Right forelimb (tissue), 1 donor: ENCODE measurements around the gene CCDC102A.
"Not testable (repeated sequence)": the region's sequence is repeated elsewhere in the genome, so short reads cannot be mapped to it uniquely, and the experiment has no call there.

ENCODE experiments used
- DNase-seq: peaks from one replicate; pipeline ENCODE4 v3.0.0-alpha.2; 2018

The CCDC102A gene

DNA sequence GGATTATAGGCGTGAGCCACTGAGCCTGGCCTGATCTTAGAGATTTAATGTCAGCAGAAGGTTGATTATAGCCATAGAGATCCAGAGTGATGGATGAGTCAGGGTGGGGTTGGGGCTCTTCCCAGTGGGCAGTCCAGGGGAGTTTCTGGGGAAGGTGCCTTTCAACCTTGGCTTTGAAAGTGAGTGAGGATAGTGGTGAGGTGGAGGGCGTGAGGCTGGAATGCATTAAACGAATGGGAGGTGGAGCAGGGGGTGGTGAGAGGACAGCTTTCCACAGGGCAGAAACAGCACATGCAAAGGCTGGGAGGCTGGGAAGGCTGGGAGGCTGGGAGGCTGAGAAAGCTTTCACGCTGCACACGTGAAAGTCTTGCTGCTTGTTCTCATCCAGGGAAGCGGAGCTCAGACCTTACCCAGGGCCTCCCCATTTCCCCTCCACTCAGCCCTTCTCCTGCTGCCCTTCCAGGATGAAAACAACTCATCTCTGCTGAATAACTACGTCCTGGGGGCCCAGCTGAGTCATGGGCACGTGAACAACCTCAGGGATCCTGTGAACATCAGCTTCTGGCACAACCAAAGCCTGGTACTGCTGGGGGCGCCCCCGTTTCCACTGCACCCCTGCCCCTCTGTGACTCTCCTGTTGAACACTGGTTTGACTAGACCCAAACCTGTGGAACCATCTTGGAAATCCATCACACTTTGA lies 28.4 kb upstream of the CCDC102A start:
- no peak for DNase-seq

DNA sequence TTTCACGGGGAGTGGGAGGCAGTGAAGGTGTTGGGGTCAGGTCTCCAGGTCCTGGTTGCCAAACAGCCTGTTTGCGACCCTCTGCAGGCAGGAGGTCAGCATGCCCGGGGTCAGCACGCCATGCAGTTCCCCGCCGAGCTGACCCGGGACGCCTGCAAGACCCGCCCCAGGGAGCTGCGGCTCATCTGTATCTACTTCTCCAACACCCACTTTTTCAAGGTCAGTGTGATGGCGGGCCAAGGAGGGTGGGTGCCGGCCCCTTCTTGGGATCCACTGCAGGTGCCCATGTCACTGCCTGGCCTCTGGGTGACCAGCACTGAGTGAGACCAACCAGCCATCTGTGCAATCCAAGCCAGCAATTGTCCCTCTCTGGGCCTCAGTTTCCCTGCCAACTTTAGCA lies 27.4 kb upstream of the CCDC102A start:
- no peak for DNase-seq

- DNase-seq, result no peak
Measured at GRCh38 chr16:57563487-57563750, 27.0 kb upstream of the CCDC102A start.

DNA sequence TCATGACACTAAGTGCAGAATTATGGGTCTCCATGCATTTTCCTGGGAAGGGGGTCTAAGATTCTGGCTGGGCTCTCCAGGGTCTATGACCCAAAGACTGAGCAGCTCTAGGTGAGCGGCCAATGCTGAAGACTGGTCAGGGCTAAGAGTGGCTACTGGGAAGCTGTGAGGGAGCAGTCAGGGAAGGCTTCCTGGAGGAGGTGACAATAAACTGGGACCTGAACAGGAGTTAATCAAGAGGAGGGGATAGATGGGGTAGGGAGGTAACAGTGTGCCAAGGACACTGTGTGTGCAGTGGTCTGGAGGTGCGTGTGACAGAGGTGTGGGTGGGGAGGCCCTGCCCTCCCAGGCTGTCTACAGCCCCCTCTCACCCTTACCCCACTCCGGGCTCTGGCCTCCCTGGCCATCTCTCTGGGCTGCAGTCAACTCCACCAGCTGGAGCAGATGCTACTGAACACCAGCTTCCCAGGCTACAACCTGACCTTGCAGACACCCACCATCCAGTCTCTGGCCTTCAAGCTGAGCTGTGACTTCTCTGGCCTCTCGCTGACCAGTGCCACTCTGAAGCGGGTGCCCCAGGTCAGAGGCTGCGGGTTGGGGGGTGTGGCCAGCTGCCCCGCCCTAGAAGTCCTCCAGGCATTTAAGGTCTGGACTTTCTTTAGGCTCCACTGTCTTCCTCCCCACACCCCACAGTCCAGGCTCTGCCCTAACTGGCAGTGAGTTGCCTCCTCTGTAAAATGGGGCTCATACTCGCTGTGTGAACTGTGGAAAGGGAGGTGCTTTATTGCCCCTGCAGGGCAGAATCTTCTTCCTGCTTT lies 26.5 kb upstream of the CCDC102A start:
- no peak for DNase-seq

DNA sequence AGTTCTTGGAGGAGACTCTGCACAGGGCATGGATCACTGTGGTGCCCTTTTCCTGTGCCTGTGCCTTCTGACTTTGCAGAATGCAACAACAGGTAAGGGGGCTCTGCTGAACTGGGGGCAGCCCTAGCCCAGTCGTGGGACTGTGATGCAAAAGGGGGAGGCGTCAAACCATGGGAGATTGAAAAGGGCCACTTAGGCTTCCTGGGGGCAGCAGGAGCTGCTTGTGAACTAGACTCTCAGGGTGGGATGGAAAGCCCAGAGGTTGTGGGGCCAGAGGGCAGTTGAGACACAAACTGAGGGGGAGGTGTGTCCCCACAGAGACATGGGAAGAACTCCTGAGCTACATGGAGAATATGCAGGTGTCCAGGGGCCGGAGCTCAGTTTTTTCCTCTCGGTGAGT lies 25.7 kb upstream of the CCDC102A start:
- DNase-seq, result no peak

DNA sequence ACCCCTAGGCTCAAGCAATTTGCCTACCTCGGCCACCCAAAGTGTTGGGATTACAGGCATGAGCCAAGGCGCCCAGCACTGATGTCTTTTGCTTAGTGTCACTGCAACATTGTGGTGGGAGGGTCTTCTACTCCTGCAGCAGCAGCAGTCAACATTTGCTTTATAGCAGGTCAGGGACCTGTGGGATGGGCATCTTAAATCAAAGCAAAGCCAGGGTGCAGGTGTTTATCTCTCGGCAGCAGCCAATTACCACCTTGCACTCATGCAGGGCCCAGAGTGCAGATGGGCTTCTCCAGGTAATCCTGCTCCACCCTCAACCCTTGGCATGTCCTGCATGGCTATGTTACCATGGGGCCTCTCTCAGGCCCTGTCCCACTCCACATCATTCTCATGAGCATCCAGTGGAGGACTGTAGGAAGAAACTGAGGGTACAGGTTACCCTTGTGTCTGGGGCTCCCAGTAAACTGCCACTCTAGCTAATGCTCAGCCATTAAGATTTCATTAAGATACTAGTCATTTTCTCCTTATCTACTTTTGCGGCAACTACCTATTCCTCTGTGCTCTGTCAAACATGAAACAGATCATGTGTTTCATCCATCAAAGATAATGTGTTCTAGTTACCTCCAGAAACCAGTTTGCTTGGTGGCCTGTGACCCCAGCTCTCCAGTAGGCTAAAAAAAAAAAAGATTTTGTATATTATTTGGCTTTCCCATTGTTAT lies 22.9 kb upstream of the CCDC102A start:
- DNase-seq, result no peak

- no peak for DNase-seq
Measured at GRCh38 chr16:57556941-57557541, 20.7 kb upstream of the CCDC102A start.

- DNase-seq, result no peak
Measured at GRCh38 chr16:57555831-57556230, 19.5 kb upstream of the CCDC102A start.

GRCh38 chr16:57551057-57551456 lies 14.7 kb upstream of the CCDC102A start:
- no peak for DNase-seq

GRCh38 chr16:57549730-57550129 lies 13.4 kb upstream of the CCDC102A start:
- no peak for DNase-seq

DNA sequence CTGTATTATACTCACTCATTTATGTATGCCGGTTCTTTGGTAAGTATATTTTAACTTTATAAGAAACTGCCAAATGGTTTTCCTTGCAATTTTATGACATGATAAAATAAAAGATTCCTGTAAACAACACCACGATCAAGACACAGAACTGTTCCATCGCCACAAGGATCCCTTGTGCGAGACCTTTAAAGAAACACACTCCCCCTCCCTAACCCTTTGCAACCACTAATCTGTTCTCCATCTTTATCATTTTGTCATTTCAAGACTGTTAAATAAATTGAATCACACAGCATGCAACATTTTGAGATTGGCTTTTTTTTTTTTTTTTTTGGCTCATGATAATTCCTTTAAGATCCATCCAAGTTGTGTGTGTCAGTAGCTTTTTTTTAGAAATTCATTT lies 12.0 kb upstream of the CCDC102A start:
- DNase-seq, result no peak

- DNase-seq, result not testable (repeated sequence)
Measured at GRCh38 chr16:57547524-57547923, 11.2 kb upstream of the CCDC102A start.

- DNase-seq, result no peak
Measured at GRCh38 chr16:57544124-57544653, 7.8 kb upstream of the CCDC102A start.

DNA sequence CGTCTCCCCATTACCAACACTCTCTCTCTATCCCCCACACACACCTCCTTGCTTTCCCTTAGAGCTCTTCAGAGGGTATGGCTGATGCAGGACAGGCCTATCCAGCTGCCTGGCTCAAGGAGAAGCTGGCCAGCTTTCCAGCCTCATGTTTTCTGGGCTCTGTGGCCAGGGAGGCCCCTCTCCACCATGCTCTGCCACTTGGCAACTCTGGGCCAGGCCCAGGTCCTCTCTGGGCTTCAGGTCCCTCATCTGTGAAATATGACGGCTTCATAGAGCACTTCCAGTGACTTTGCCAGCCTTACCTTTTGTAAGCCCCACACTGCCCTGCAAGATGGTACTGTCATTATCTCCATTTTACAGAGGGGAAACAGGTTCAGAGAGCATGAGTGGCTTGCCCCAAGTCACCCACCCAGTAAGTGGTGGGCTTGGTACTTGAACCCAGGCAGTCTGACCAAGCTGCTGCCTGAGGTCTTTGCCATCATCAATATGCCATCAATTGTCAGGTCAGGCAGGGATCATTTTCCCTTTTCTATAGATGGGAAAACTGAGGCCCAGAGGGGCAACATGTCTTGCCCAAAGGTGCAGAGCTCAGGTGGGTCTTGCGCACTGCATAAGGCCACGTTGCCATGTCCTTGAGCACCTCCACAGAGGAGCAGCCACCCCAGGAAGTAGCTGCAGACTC lies 5.5 kb upstream of the CCDC102A start:
- peak; percentile 24 for DNase-seq

DNA sequence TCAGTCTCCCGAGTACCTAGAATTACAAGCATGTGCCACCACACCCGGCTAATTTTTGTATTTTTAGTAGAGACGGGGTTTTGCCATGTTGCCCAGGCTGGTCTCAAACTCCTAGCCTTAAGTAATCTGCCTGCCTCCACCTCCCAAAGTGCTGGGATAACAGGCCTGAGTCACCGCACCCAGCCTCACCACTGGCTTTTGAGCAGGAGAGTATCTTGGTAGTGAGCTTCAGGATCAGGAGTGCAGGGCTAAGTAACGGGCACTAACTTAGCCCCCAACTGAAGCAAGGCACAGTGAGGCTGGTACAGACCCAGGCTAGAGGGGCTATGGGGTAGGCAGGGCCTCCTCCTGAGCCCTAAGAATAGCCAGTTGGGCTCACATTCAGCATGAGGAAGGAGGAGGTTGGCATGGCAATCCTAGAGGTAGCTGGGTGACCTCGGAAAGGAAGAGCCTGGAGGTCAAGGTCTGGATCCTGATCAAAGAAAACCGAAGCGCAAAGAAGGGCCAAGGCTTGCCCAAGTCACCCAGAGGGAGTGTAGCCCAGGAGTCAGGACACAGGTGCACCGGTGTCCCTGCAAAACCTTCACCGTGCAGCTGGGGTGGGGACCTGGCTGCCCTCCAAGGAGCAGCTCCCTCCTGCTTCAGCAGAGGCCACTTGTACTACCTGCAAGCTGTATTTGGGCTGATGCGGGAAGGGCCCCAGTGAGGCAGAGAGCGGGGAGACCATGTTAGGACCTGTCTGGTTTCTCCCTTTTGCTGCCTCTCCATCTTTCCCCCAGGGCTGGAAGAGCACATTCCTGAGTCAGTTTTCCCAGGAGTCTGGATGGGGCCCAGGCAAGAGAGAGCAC lies 4.8 kb upstream of the CCDC102A start:
- peak; percentile 35 for DNase-seq

GRCh38 chr16:57540387-57540786 lies 4.0 kb upstream of the CCDC102A start:
- peak; percentile 24 for DNase-seq

GRCh38 chr16:57539072-57539796 lies 2.9 kb upstream of the CCDC102A start:
- DNase-seq, result peak; percentile 7

- DNase-seq, result peak; percentile 32
Measured at GRCh38 chr16:57538235-57538721, 1.9 kb upstream of the CCDC102A start.

DNA sequence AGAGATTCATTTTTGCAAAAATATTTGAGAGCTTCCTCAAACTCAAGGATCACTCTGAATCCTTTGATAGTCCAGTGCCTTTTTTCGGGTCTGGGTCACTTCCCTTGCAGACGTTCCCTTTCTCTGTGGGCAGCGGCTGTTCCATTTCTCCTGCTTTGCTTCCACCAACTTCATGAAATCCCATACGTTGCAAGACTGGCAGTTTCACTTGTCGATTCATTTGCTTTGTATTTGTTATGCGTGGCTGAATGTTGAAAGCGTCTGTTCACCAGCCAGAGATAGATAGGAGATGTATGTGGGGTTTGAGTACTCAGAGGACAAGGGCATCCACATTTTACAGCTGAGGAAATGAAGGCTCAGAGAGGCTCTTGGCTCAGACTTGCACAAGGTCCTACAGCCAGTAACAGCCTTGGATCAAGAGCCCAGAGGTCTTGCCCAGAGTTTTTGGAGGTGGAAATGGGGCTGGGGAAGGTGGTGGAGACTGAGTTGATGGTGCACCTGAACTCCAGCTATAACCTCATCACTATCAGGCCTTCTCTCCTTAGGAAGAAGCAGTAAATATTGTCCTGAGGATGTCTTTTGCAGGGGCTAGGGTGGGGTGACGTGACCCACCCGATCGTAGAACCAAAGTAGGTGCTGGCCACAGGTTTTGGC lies 1.3 kb upstream of the CCDC102A start:
- DNase-seq, result peak; percentile 36

DNA sequence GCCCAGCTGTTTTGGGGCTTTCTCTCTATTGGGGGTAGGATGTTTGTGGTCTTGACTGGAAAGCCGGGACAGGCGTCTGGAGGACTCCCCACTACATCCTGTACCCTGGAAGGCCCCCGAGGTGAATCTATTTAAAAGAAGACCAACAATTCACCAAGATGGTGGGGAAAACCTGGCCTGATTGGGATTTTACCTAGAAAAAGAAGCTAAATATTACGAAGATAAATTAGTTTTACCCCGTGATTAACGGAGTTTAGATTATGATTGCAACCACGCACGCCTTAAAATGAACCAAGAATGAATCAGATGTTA lies 779 bp upstream of the CCDC102A start:
- DNase-seq, result no peak
